Measurements from ENCODE around the gene ZNF714.

Gene ZNF714

GRCh38 chr19:21082011-21082975 is at the start of gene ZNF714:
Gene ZNF714, plus strand, starts transcription at chr19:21082203. Its CDS starts 16,066 bp downstream, at chr19:21098269.
- peak; percentile 62 for DNase-seq (ENCODE audit: low read depth)

- DNase-seq (ENCODE audit: low read depth) = no peak
Measured at GRCh38 chr19:21045028-21045427, 37.0 kb upstream of the ZNF714 start.

DNA sequence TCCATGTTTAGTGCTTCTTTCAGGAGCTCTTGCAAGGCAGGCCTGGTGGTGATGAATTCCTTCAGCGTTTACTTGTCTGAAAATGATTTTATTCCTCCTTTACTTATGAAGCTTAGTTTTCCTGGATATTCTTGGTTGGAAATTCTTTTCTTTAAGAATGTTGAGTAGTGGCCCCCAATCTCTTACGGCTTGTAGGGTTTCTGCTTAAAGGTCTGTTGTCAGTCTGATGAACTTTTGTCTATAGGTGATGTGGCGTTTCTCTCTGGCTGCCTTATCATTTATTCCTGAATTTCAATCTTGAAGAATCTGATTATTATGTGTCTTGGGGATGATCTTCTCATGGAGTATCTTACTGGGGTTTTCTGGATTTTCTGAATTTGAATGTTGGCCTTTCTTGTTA is 35.5 kb upstream of the ZNF714 start:
- DNase-seq (ENCODE audit: low read depth) = no peak

DNA sequence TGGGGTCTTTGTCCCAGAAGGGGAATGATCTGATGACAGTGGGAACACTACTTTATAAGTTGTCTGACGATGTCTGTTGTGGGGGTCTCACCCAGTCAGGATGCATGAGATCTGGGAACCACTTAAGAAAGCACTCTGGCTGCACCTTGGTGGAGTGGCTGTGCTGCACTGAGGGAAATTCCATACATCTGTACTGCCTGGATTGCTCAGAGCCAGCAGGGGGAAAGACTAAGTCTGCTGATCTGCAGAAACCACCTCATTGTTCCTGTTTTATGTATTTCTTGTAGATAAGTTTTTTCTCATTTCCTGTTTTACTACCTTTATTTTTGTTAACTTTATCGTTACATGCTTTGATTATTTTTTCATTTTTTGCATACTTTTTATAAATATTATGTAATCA is 34.3 kb upstream of the ZNF714 start:
- no peak for DNase-seq (ENCODE audit: low read depth)

GRCh38 chr19:21052902-21053301 is 29.1 kb upstream of the ZNF714 start:
- DNase-seq (ENCODE audit: low read depth) = no peak

- no peak for DNase-seq (ENCODE audit: low read depth)
Measured at GRCh38 chr19:21065336-21065735, 16.7 kb upstream of the ZNF714 start.

- no peak for DNase-seq (ENCODE audit: low read depth)
Measured at GRCh38 chr19:21084343-21084742, 2.3 kb downstream of the ZNF714 start.

GRCh38 chr19:21087871-21088270 is 5.9 kb downstream of the ZNF714 start:
- DNase-seq (ENCODE audit: low read depth) = no peak

DNA sequence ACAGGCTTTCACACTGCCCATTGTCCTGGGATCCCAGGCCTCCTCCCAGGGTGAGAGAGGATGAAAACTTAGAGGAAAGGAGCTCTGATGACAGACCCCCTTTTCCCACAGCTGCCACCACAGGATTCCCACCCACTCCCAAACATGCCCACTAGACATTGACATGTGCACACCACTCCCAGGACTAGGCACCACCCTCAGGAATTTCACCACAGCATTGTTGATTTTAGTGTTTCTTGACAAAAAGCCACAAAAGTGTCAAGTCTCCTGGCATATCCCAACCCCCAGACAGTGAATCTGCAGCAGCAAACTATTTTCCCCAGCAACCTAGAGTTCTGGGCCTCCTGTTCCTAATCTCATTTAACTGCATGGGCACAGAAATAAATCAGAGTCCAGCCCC is 10.1 kb downstream of the ZNF714 start:
- no peak for DNase-seq (ENCODE audit: low read depth)

GRCh38 chr19:21094347-21095025 is 12.5 kb downstream of the ZNF714 start:
- no peak for DNase-seq (ENCODE audit: low read depth)

GRCh38 chr19:21098291-21098690 is 16.3 kb downstream of the ZNF714 start:
- no peak for DNase-seq (ENCODE audit: low read depth)

GRCh38 chr19:21101521-21102242 is 19.7 kb downstream of the ZNF714 start:
- no peak for DNase-seq (ENCODE audit: low read depth)

GRCh38 chr19:21109116-21109515 is 27.1 kb downstream of the ZNF714 start:
- DNase-seq (ENCODE audit: low read depth) = no peak

GRCh38 chr19:21110183-21110582 is 28.2 kb downstream of the ZNF714 start:
- DNase-seq (ENCODE audit: low read depth) = no peak

- no peak for DNase-seq (ENCODE audit: low read depth)
Measured at GRCh38 chr19:21115430-21115829, 33.4 kb downstream of the ZNF714 start.

GRCh38 chr19:21117041-21117907 is 35.3 kb downstream of the ZNF714 start:
- DNase-seq (ENCODE audit: low read depth) = no peak

DNA sequence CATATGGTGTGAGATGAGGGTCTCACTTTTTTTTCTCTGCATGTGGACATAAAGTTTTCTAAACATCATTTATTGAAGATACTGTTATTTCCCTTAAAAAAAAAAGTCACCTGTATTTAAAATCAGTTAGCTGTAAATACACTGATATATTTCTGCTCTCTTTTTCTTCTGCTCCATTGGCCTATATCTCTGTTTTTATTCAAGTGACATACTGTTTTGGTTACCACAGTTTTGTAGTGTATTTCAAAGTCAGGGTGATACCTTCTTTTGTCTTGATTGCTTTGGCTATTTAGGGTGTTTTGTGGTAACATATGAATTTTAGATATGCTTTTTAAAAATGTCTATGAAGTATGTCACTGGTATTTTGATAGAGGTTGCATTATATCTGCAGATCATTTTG is 44.1 kb downstream of the ZNF714 start:
- DNase-seq (ENCODE audit: low read depth) = no peak

DNA sequence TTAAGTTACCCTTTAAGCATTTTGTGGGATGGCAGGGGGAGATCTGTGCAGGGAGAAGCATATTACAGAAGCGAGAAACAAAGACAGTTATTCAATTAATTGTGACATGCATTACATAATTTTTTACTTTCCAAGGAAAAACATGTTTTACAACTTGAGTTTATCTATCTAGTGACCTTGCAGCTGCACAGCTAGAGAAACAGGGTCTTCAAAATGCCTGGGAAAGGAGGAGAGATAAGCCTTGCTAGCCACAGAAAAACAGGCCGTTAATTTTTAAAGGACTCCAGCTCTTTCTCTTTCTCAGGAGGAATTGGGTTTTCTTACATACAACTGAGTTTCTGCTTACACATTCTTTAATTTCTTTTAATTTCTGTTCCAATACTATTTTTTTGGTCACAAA is 45.0 kb downstream of the ZNF714 start:
- no peak for DNase-seq (ENCODE audit: low read depth)

DNA sequence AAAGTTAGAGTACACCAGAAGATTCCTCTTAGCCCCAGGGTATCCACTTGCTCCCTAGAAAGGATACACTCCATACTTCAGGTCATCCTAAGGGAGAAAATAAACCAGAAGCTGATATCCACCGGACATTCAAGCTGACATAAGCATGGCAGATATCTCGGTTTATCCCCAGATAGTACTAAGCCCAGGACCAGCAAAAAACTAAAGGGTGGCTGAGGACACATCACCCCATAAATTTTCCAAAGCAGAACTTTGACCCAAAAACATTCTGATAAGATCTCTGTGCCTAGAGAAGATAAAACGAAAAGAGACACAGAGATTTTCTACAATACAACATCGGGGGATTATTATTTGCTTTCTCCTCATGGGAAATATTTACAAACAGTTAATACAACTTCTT is 45.9 kb downstream of the ZNF714 start:
- DNase-seq (ENCODE audit: low read depth) = no peak

DNA sequence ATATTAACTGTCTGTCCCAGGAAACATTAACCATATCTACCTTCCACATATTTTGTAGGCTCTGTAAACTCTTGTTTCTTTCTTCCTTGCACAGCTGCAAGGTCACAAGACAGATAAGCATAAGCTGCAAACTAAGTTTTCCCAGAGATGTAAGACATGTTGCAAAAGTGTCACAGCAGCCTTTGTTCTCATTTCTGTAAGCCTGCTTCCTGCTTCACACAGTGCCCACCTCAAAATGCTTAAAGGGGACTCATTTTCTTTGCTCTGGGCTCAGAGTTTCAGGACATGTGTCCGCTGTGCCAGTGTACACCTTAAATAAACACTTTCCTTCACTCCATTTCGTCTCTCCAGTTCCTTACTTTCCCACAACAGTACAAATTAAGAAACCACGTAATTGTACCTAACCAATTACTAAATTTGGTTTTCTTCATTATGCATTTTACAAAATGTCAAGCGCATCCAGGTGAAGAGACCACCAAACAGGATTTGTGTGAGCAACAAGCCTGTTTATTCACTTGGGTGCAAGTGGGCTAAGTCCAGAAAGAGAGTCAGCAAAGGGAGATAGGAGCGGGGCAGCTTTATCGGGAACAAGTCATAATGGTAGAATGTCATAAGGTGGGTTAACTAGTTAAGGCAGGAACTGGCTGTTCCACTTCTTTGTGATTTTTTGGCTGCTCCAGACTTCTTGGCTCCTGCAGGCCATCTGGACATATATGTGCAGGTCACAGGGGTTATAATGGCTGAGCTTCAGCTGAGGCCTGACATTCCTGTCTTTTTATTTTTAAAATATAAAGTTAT is 47.1 kb downstream of the ZNF714 start:
- DNase-seq (ENCODE audit: low read depth) = no peak
